Activated T-cell treated with anti-CD3 and anti-CD28 coated beads, Interleukin-2, amount 50 U/mL, for 1 hour (primary cell): ENCODE measurements around the gene CABLES1.
"Not testable (repeated sequence)": the region's sequence is repeated elsewhere in the genome, so short reads cannot be mapped to it uniquely, and the experiment has no call there.

ENCODE experiments used
- DNase-seq: peaks from one replicate; pipeline ENCODE4 v3.0.0-alpha.2; 2020

Gene CABLES1

DNA sequence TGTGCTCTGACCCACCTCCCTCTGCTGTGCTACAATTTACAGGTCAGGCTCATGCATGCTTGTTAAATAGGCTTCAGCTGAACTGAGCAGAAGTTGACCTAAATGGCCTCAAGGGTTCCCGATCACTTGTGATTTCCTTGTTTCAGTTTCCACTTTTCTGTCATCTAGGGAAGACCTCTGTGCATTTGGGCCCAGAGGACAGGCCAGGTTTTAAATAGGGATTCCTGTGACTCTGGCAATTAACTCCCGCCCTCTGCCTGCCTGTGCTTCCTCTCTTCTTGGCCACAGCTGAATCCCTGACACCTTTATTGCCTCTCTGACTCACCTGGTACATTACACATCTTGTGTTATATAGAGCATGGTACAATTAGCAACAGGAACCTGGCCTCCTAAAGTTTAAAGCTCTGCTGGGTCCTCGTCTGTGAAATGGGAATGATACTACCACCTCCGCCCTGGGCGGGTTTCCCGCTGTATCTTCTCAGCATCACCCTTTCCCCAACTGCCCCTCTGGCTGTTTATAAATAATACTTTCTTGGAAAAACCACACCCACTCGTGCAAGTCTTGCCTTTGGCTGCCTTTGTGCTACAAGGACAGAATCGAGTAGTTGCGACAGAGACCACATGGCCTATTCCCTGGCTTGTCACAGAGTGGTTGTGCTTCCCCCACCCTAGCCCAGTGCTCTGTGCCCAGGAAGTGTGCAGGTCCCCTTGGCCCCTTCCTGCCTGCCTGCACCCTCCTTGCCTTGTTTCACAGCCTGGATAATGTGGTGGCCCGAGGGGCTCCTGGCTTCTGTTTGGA, 7.9 kb downstream of the CABLES1 start:
- DNase-seq, result no peak

DNA sequence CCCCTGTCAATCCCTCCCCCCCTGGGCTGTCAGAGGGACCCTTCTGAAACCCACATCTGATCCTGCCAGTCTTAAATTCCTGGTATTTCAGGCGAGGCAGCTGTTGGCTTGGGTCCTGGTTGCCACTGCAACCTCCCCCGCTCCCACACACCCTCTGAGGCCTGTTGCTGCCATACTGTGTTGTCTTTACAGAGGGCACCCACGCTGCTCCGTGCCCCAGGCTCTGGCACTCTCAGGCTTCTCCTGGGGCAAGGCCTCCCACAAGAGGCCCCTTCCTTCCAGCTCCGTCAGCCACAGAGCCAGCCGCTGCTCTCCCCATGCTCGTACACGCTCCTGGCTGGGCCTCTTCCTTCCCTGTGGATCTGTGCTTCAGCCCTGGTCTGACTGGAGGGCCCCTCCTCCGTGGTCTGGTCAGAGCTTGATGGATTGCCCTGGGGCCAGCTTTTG, 8.6 kb downstream of the CABLES1 start:
- no peak for DNase-seq

DNA sequence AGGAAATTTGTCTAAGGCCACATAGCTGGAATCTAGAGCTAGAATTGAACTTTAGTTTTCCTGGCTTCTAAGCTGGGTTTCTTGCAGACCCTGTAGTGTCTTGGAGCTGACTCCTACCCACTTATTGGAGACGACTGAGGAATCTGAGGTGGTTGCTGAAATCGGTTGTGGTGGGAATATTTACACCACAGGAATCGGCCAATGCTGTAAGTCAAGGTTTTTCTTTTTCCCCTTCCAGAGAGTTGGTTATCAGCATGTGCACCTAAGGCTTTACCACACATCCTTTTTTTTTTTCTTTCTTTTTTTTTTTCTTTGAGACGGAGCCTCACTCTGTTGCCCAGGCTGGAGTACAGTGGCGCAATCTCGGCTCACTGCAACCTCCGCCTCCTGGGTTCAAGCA, 9.4 kb downstream of the CABLES1 start:
- no peak for DNase-seq

DNA sequence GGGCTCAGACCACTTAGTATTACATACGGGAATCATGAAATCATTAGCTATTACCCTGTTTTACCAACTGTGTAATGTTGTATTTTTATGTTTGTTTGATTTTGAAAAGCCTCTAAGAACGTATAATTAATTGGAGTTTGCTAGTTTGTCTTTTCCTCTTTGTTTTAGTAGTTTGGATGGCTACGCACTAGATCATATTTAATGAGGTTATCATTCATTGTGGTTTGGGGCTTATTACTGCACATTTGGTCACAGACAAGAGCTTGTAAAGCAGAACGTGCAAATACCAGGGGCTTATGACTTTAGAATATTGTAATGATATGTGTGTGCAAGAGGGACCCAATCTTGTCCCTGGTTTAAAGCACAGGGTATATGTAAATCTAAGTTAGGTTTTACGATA, 10.3 kb downstream of the CABLES1 start:
- no peak for DNase-seq

DNA sequence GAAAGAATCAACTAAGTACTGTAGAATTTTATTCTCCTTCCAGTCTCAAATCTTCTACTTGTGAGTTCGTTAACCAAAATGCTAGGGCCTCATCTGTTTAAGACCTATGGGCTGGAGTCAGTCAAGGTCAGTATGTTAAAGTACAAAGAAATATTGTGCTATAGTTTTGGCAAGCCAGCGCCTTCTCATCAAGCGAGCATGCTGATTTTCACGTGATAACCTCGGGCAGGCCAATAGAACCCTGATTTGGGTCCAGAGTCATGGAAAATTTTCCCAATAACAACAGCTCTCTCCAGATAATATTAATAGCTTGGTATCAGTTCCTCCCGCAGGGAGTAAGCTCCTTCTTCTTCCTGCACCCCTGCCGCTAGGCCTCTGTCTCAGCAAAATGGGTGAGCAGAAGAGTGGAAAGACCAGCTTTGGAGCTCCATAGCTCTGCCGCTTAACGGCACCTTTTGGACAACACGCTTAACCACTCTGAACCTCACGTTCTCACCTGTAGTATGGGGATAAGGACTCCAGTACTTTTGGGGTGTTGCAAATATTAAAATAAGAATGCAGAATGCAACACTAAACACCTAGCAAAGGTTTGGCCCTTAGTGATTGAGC, 11.7 kb downstream of the CABLES1 start:
- no peak for DNase-seq

DNA sequence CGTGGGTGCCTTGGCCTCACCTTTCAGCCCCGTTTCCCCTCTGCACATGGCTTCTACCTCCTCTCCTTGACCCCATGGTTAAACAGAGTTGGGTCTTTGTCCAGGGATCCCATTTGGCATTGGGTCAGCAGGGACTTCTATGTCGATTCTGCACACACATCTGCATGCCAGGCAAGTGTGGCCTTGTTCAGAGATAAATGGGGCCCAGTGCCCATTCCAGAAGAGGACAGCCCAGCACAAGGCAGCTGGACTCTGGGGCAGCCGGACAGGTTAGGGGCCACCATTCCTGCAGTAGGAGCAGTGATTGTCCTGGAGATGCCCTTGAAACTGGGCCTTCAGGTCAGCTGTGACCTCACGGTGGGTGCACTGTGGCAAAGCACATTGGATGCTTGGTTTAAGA, 13.1 kb downstream of the CABLES1 start:
- DNase-seq, result no peak

DNA sequence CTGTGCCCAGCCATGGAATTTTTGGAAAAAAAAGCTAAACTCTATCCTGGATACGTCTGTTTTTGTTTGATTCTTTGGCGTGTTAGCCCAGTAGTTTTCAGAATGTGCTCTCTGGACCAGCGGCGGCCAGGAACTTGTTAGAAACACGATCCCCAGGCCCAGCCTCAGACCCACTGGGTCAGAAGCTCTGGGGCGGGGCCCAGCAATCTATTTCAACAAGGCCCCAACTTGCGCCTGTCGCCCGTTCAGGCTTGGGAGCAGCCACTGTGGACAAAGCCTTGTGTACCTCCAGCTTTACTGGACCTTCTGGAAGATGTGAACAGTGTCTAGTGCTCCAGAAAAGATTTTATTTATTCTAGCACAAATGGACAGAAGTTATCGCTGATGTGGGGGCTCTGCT, 14.3 kb downstream of the CABLES1 start:
- DNase-seq, result no peak

DNA sequence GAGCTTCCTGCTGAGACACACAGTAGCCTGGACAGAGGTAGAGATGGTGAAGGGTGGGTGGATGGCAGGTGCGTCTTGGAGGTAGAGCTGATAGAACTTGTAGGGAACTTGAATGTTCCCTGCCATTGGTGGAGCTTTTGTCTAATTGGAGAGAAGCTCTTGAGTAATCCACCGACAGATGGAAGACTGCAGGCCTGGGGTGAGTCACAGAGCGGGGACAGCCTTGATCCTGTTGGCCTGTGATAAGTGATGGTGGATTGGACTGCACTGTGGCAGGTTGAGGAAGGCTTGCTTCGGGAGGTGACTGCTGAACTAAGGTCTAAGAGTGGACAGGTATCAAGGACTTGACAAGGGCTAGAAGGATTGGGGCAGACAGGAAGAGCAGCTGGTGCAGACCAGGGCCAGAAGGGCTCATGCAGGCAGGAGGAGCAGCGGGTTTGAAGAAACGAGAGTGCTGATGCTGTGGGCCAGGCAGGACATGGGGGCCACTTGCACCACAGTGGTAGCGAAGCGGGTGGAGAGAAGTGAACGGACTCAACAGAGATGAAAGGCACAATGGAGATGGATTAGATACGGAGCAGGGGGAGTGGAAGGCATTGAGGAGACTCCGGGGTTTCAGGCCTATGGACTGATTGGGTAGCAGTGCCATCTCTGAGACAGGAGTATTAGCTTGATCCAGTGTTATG, 16.3 kb downstream of the CABLES1 start:
- DNase-seq, result no peak

DNA sequence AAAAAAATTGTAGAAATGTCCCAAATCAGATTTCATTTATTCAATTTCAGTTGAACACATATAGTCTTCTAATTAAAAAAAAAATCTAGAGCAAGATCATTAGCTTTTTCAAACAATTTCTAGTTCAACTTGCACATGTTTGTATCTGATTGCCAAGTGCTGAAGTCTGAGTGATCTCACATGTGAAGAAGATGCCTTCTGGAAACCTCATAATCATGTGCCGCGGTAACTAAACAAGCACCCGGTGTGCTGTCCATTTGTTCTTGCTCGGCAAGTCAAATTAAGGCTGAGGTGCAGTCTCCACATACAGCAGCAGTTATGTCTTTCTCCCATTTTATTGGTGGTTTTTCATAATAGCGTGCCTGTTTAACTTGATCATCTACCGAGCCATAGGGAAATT, 18.7 kb downstream of the CABLES1 start:
- no peak for DNase-seq

DNA sequence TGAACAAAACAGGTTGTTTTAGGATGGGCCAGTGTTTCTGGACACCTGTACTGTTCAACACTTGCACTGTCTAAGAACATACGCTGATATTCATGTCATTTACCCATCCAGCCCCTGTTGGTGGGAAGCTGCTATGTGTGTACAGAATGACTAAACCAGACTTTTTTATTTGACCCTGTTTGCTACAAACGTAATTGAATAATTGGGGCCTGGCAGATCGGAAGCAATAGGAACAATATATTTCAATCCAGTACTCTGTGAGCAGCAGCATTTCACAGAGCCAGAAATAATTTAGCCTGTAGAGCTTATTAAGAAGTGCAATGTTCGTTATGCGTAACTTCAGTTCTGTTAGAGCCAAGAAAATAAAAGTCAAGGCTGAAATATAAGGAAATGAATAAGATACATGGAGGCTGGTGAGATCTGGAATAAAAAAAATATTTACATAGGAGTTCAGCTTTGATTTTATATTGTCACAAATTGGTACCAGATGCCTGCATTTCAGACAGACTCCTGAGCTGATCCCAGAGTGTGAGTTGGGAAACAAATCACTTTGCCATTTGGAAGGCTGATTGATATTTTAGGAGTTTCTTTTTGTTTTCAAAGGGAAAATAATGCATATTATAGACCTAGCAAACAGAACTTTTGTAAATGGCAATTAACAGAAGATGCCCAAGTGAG, 19.7 kb downstream of the CABLES1 start:
- no peak for DNase-seq

DNA sequence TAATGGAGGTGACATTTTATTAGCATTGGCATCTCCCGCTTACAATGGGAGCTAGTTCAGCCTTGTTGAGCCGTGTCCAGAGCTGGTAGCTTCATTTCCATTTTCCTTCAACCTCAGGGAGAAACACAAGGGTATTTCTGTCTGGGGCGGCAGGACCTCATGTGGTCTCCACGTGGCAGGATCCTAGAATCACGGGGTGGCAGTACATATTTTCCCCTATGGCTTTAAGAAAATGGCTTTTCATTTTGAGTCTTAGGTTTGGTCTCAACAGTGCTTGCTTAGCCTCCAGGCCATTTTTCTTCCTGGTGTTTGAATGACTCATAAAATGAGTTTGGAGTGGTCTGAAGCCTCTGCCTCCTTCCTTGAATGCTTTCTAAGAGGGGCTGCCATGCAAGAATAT, 20.3 kb downstream of the CABLES1 start:
- DNase-seq, result no peak

DNA sequence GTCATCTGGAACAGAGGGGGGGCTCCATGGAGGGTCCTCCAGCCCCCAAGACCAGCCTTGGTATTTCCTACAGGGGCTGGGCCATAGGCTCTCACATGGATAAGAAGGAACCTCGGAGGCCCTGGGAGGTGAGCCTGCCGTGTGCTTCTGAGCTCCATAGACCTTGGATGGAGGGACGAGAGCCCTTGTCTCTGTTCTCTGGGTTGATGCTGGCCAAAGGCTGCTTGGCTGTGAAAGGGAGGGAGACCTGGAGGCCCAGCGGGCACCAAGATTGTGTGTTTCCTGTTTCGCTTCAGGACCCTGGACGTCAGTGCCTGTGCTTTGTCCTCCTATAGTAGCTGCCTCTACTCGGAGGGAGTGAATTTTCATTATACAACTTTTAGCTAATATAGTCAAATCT, 20.8 kb downstream of the CABLES1 start:
- DNase-seq, result no peak

DNA sequence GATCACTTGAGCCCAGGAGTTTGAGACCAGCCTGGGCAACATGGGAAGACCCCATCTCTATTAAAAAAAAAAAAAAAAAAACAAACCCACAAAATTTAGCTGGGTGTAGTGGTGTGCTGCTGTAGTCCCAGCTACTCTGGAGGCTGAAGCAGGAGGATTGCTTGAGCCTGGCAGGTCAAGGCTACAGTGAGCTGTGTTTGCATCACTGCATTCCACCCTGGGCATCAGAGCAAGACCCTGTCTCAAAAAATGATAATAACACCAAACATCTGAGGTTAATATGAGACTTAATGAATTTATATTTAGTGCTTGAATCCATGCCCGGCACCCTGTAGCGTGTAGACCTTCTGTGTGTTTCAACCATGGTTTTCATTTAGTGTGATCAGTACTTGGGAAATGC, 22.8 kb downstream of the CABLES1 start:
- DNase-seq, result no peak

DNA sequence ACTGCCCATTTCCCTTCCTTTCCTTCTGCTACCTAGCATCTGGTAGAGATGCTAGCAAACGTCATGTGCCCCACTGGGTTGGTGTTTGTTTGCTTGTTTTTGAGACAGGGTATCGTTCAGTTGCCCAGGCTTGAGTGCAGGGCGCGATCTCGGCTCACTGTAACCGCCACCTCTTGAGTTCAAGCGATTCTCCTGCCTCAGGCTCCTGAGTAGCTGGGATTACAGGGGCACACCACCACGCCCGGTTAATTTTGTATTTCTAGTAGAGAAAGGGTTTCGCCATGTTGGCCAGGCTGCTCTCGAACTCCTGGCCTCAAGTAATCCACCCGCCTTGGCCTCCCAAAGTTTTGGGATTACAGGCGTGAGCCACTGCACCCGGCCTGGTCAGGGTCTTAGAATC, 23.6 kb downstream of the CABLES1 start:
- DNase-seq, result not testable (repeated sequence)

DNA sequence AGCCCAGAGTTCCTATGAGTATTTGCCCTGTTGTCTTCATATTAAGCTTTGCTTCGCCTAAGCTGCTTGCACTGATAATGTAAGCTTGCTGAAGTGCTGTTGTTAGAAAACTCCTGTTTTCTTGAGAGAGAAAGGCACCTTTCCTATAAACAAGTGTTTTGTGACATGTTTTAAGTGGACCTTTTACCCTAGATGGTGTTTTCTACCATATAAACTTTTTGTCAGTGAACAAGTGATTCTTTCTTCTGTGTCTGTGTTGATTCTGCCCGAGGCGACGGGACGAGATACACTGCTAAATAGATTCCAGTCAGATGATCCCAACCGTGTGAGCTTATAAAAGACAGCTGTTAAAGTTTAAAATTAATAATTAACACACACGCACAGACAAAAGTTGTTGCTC, 24.1 kb downstream of the CABLES1 start:
- DNase-seq, result no peak

DNA sequence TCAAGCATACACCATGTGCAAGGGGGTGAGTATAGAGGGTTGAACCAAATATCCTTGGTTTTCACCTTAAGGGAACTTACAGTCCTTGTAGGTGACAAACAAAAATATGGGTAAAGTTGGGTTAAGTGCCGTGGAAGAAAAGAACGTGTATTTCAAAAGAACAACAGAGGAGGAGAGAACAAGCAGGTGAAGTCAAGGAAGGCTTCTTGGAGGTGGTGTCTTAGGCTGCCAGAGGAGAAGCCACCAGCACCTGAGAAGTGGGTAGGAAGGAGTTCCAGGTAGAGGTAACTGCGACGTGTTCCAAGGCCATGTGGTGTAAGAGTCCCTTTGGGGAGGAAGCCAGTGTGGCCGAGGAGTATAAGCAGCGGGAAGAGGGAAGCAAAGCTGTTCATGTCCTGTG, 27.2 kb downstream of the CABLES1 start:
- no peak for DNase-seq

DNA sequence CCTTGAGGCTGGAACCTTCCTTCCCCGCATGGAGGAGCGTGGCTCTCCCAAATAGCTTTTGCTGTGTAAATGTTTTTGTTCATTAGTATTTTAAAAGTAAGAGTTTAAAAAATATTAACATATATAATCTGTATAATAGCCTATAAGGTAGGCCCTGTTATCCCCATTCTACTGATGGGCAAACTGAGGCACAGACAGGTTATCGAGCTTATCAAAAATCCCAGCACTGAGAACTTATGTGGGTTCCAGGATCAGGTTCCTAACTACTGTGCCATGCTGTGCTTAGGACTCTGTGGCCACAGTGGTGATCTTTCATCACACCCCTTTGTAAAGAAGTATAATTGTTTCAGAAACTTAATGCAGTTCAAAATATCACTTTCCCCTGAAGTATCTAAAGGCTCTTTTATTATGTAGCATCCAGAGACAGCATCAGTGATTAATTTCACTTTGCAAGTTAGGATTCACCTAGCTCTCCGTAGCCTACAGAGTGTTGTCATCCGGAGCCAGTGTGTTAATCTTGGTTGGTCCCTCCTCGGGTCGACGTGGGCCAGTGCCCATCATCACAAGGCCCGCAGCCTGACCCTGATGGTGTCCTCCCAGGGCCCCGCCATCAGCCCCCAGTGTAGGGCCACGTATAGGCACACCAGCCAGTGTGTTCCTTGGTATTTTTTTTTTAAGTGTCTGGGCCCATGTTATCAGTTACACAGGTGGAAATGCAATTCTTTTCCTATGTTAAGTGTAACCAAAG, 28.7 kb downstream of the CABLES1 start:
- DNase-seq, result no peak

DNA sequence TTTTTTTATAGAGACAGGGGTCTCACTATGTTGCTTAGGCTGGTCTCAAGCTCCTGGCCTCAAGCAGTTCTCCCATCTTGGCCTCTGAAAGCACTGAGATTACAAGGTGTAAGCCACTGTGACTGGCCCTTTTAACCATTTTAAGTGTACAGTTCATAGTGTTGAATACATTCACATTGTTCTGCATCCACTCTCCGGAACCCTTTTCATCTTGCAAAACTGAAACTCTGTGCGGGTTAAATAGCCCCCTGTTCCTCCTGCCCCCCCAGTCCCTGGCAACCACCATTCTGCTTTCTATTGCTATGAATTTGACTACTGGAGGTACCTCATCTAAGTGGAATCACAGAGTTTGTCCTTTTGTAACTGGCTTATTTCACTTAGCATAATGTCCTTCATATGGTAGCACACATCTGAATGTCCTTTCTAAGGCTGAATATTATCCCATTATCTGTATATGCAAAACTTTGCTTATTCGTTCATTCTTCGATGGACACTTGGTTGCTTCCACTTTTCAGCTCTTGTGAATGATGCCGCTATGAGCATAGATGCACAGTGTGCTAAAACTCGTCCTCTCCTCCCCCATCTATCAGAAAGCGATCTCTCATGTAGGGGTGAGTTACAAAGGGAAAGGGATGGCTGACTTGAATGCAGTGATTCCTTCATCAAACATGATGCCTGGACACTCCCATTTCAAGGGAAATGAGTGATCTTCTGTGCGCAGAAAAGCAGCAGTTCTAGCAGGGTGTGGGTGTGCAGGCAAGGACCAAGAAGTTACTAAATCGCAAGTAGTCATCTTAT, 30.2 kb downstream of the CABLES1 start:
- no peak for DNase-seq

DNA sequence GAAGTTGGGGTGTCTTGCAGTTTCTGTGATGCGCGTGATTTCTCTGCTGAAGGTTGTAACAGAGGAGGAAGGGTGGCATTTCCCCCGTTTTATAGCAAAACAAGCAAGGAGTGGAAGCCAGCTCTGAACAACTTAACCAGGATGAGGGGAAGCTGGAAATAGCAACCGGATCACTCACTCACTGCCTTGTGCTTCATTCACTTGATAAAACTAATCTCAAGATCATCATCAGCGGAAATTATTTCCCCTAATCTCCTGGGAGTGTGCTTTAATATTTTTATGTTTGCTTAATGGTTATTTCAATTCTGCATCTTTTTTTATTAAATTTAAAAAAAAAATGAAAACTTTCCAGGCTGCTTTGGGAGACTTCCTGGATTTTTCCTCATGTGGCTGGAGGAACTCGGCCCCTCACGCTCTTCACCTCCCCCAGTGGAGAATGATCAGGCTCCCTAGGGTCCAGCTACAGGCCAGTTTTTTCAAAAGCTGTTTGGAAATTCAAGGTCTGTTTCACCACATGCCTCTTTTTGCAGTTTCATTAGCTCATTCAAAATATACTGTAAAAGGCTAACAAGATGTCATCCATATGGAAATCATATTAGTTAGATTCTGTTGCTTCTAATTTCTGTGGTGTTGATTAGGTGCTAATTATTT, 31.7 kb downstream of the CABLES1 start:
- no peak for DNase-seq

DNA sequence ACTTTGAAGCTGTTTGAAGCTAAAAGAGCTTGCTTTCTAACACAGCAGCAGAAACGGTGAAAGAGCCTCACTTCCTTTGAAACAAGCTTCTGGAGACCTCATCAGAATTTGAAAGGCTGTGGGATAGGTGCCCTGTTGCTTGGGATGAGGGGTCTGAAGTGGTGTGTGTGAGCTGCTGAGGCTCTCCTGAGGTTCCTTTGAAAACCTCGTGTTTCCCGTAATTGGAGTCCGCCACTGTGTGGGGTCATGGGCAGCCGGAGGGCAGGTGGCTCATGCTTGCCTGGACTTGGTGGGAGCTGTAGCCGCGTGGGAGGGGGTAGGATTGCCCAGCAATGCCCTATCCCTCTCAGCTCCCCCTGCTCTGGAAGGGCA, 34.4 kb downstream of the CABLES1 start:
- no peak for DNase-seq

DNA sequence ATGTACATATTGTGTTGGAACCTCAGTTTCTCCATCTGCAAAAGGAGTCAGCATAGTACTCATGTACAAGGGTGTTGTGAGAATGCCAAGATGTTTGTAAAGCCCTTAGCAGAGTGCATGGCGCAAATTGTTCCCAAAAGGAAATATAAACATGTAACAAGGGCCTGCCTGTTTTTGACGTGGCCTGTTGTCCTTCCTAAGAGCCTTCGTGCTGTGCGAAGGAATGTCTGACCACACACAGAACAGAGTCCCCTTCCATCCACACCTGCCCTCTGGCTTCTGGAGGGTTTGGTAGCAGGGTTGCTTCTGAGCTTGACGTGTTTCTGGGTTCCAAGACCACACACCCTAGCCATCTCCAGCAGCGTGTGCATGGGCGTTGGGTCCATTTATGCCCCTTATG, 34.9 kb downstream of the CABLES1 start:
- no peak for DNase-seq
